Measurements from ENCODE around the gene SSBP3. TPM values are rescaled to one million over a fixed set of nuclear protein-coding genes. Genes with fewer than 3 reads are reported as not detected.

SSBP3 gene
- total RNA-seq, 1 experiment from 2014 or later, result 37.5 TPM

- no peak for TF ChIP-seq MAX (IDR thresholded peaks at IDR 0.05)
- TF ChIP-seq POLR2AphosphoS5 (IDR thresholded peaks at IDR 0.05; ENCODE audit: low read depth, low read length), result no peak
- intact Hi-C loops (cut with micrococcal nuclease), result no loop called here
- RAD21 ChIA-PET (ENCODE audit: low non-redundant PET in 1 of 2, low total read pairs in 2 of 2, uncharacterized antibody in 2 of 2, unreplicated experiment in 2 of 2), result no interaction called here
- no peaks in the 10 kb centered on the region for H3K36me3 ChIP-seq (ENCODE audit: control insufficient read depth in 1 of 2, insufficient read depth in 2 of 2, low read length in 2 of 2)
- H2AFZ ChIP-seq (ENCODE audit: low read depth, low read length, poor library complexity, severe bottlenecking), result no peak overlapping the region
- H3K4me1 ChIP-seq (ENCODE audit: control insufficient read depth in 1 of 2, insufficient read depth in 2 of 2, low read length in 2 of 2), result peaks cover 18 to 20% of the 10 kb centered on the region in 2 experiments
- H3K9me2 ChIP-seq (ENCODE audit: insufficient read depth), result no peaks in the 10 kb centered on the region
- ATAC-seq (no peak), DNase-seq (ENCODE audit: low read depth, low spot score) (no peak)
- POLR2A ChIA-PET, result no interaction called here
- H3K9me3 ChIP-seq (ENCODE audit: control insufficient read depth in 1 of 2, insufficient read depth in 1 of 2, low read depth in 1 of 2, low read length in 2 of 2), result no peaks in the 10 kb centered on the region
- H4K20me1 ChIP-seq (ENCODE audit: insufficient read depth), result no peaks in the 10 kb centered on the region
- peaks cover 4% of the 10 kb centered on the region; the same call in 1 of the 2 replicates for H3K79me2 ChIP-seq (ENCODE audit: insufficient read depth, low read length)
- no peak overlapping the region for H3K9ac ChIP-seq (ENCODE audit: low read length)
- BruUV-seq (replicated peaks), result no TSS peak
- H3K4me2 ChIP-seq (ENCODE audit: low read length), result no peak overlapping the region
- no peaks in the 10 kb centered on the region for H3K27me3 ChIP-seq (ENCODE audit: insufficient read depth, low read length)
- no peak overlapping the region for H3K4me3 ChIP-seq (replicated peaks in 1 of 2; ENCODE audit: low read depth in 1 of 2, low read length in 2 of 2)
- CTCF ChIA-PET, result no interaction called here
- H3K27ac ChIP-seq (ENCODE audit: low read depth, low read length), result no peak overlapping the region
Observed at GRCh38 chr1:54372978-54373377, 33.2 kb downstream of the SSBP3 start.

GRCh38 chr1:54371942-54372275, 34.3 kb downstream of the SSBP3 start:
- H3K9me3 ChIP-seq (ENCODE audit: control insufficient read depth in 1 of 2, insufficient read depth in 1 of 2, low read depth in 1 of 2, low read length in 2 of 2), result no peaks in the 10 kb centered on the region
- ChIA-PET POLR2A (no interaction called here), CTCF (no interaction called here), RAD21 (ENCODE audit: low non-redundant PET in 1 of 2, low total read pairs in 2 of 2, uncharacterized antibody in 2 of 2, unreplicated experiment in 2 of 2) (no interaction called here)
- H3K9ac ChIP-seq (ENCODE audit: low read length), result no peak overlapping the region
- peaks cover 8 to 10% of the 10 kb centered on the region in 2 experiments for H3K4me1 ChIP-seq (ENCODE audit: control insufficient read depth in 1 of 2, insufficient read depth in 2 of 2, low read length in 2 of 2)
- no peak overlapping the region for H3K27ac ChIP-seq (ENCODE audit: low read depth, low read length)
- ATAC-seq, result no peak
- no peak for TF ChIP-seq RAD21 (IDR thresholded peaks at IDR 0.05; ENCODE audit: low read depth)
- TF ChIP-seq ATF3 (IDR thresholded peaks at IDR 0.05), result no peak
- no peak for TF ChIP-seq SIN3A (IDR thresholded peaks at IDR 0.05; ENCODE audit: low read depth)
- TF ChIP-seq YY1 (IDR thresholded peaks at IDR 0.05; ENCODE audit: extremely low read depth, insufficient replicate concordance, low read depth, low read length), result no peak
- TF ChIP-seq SP1 (IDR thresholded peaks at IDR 0.05; ENCODE audit: low read depth), result no peak
- TF ChIP-seq FOSL1 (IDR thresholded peaks at IDR 0.05; ENCODE audit: low read depth), result no peak
- no peak for TF ChIP-seq ZNF274 (IDR thresholded peaks at IDR 0.05; ENCODE audit: low read depth, low read length)
- TF ChIP-seq POLR2AphosphoS5 (IDR thresholded peaks at IDR 0.05; ENCODE audit: low read depth, low read length), result no peak
- no peak for TF ChIP-seq ZFX (IDR thresholded peaks at IDR 0.05)
- TF ChIP-seq POLR2A (IDR thresholded peaks at IDR 0.05; ENCODE audit: borderline replicate concordance, extremely low read depth, insufficient read depth, insufficient read length), result no peak
- no peak for TF ChIP-seq ELF1 (IDR thresholded peaks at IDR 0.05; ENCODE audit: borderline replicate concordance, low read depth)
- no peak overlapping the region for H3K4me2 ChIP-seq (ENCODE audit: low read length)
- H2AFZ ChIP-seq (ENCODE audit: low read depth, low read length, poor library complexity, severe bottlenecking), result no peak overlapping the region
- intact Hi-C loops (cut with micrococcal nuclease), result no loop called here
- H4K20me1 ChIP-seq (ENCODE audit: insufficient read depth), result no peaks in the 10 kb centered on the region
- no peaks in the 10 kb centered on the region for H3K27me3 ChIP-seq (ENCODE audit: insufficient read depth, low read length)
- DNase-seq (ENCODE audit: low read depth, low spot score), result no peak
- BruUV-seq (replicated peaks), result no TSS peak
- no peaks in the 10 kb centered on the region for H3K36me3 ChIP-seq (ENCODE audit: control insufficient read depth in 1 of 2, insufficient read depth in 2 of 2, low read length in 2 of 2)
- no peaks in the 10 kb centered on the region for H3K9me2 ChIP-seq (ENCODE audit: insufficient read depth)
- no peak overlapping the region for H3K4me3 ChIP-seq (replicated peaks in 1 of 2; ENCODE audit: low read depth in 1 of 2, low read length in 2 of 2)
- H3K79me2 ChIP-seq (ENCODE audit: insufficient read depth, low read length), result peaks cover 4% of the 10 kb centered on the region; the same call in 1 of the 2 replicates
